ENCODE data around the gene NTN3.

DNA sequence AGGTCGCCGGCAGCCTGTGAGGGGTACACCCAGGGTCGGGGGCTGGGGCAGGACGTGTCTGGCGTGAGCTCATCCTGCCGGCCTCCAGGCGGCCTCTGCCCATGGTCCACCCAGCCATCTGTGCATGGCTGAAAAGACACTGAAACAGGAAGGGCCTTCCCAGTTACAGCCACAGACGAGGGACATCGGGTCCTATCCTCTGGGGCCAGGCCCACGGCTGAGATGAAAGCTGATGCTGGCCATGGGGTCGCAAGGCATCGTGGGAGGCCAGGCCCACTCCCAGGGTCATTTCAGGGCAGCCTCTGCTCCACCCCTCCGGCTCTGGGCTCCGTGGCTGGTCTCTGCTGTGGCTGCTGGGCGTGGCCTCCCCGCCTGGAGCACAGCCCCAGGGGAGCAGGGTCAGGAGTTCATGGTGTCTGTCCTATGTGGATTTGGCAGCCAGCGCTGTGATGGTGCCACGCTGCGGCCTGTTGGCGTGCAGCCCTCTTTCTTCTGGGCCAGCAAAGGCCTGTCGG is 26.1 kb downstream of the NTN3 start:
- TF ChIP-seq, protein P1, sequence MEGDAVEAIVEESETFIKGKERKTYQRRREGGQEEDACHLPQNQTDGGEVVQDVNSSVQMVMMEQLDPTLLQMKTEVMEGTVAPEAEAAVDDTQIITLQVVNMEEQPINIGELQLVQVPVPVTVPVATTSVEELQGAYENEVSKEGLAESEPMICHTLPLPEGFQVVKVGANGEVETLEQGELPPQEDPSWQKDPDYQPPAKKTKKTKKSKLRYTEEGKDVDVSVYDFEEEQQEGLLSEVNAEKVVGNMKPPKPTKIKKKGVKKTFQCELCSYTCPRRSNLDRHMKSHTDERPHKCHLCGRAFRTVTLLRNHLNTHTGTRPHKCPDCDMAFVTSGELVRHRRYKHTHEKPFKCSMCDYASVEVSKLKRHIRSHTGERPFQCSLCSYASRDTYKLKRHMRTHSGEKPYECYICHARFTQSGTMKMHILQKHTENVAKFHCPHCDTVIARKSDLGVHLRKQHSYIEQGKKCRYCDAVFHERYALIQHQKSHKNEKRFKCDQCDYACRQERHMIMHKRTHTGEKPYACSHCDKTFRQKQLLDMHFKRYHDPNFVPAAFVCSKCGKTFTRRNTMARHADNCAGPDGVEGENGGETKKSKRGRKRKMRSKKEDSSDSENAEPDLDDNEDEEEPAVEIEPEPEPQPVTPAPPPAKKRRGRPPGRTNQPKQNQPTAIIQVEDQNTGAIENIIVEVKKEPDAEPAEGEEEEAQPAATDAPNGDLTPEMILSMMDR (IDR thresholded peaks at IDR 0.05) = no peak
- no peak for TF ChIP-seq POLR2A (IDR thresholded peaks at IDR 0.05)
- no peak for TF ChIP-seq EP300 (IDR thresholded peaks at IDR 0.05)
- TF ChIP-seq POLR2AphosphoS5 (IDR thresholded peaks at IDR 0.05) = no peak
